Hematopoietic multipotent progenitor cell (in vitro differentiated cells): ENCODE data around the gene ZDHHC14. TPM values are rescaled to one million over a fixed set of nuclear protein-coding genes. Genes with fewer than 3 reads are reported as not detected.
A peak's percentile ranks its signal among the peaks of the same experiment; 100 is the strongest.

ENCODE experiments used
- DNase-seq, 3 donors: peaks; one replicate each; pipeline ENCODE4 v3.0.0-alpha.2; 2011 to 2015; ENCODE audit warnings: low read depth in 2 of 3, low spot score in 2 of 3
- total RNA-seq: library from RNA; depleted of rRNA; stranded (reverse); fragments of >200 nt; gene quantifications from one replicate; pipeline ENCODE4 v1.2.3, GENCODE V29; 2012

Gene ZDHHC14
- total RNA-seq, 1 donor, result 5.9 TPM

GRCh38 chr6:157649311-157650260, 268.6 kb downstream of the ZDHHC14 start:
- DNase-seq, result no peak

GRCh38 chr6:157650261-157650640, 269.3 kb downstream of the ZDHHC14 start:
- no peak for DNase-seq

GRCh38 chr6:157650801-157651200, 269.8 kb downstream of the ZDHHC14 start:
- no peak for DNase-seq

GRCh38 chr6:157651731-157652490, 270.9 kb downstream of the ZDHHC14 start:
- no peak for DNase-seq

GRCh38 chr6:157652601-157653363, 271.8 kb downstream of the ZDHHC14 start:
- no peak for DNase-seq

GRCh38 chr6:157653521-157653920, 272.5 kb downstream of the ZDHHC14 start:
- no peak for DNase-seq

GRCh38 chr6:157655139-157655538, 274.1 kb downstream of the ZDHHC14 start:
- DNase-seq, result no peak

- DNase-seq, result no peak
Observed at GRCh38 chr6:157656437-157656997, 275.5 kb downstream of the ZDHHC14 start.

- DNase-seq, result no peak
Observed at GRCh38 chr6:157657754-157658153, 276.8 kb downstream of the ZDHHC14 start.

GRCh38 chr6:157658301-157658700, 277.3 kb downstream of the ZDHHC14 start:
- DNase-seq, result no peak

- DNase-seq, result peak in 1 of 3 donors; percentile 43
Observed at GRCh38 chr6:157659536-157660271, 278.7 kb downstream of the ZDHHC14 start.

- no peak for DNase-seq
Observed at GRCh38 chr6:157660414-157660813, 279.4 kb downstream of the ZDHHC14 start.

- DNase-seq, result no peak
Observed at GRCh38 chr6:157661652-157662051, 280.7 kb downstream of the ZDHHC14 start.

- DNase-seq, result no peak
Observed at GRCh38 chr6:157663261-157663660, 282.3 kb downstream of the ZDHHC14 start.

- no peak for DNase-seq
Observed at GRCh38 chr6:157665180-157665579, 284.2 kb downstream of the ZDHHC14 start.

GRCh38 chr6:157666729-157667128, 285.7 kb downstream of the ZDHHC14 start:
- no peak for DNase-seq

- peak; percentile 37 to 90 (median 77) for DNase-seq
Observed at GRCh38 chr6:157667211-157668008, 286.4 kb downstream of the ZDHHC14 start.

GRCh38 chr6:157668009-157668401, 287.0 kb downstream of the ZDHHC14 start:
- no peak for DNase-seq

GRCh38 chr6:157668713-157669112, 287.7 kb downstream of the ZDHHC14 start:
- DNase-seq, result no peak
